SU-DHL-6 (cell line): ENCODE results near the gene MAPT.
A peak's percentile ranks its signal among the peaks of the same experiment; 100 is the strongest.

Experiments used
- CTCF ChIP-seq: fragments of 200-600 bp; sonication (generic); IDR thresholded peaks from one replicate; pipeline ENCODE4 v1.5.1; 2017; ENCODE audit warnings: antibody characterized with exemption, mild to moderate bottlenecking, low read length, moderate library complexity; ENCODE audit not compliant: insufficient read depth, poor library complexity, severe bottlenecking
- EZH2phosphoT487 ChIP-seq: fragments of 200-600 bp; sonication (generic), shearing (Covaris generic); conservative IDR thresholded peaks from 2 replicates; pipeline ENCODE4 v1.6.1; 2018; ENCODE audit warnings: mild to moderate bottlenecking, antibody characterized with exemption, low read length, moderate library complexity, mixed read lengths

GRCh38 chr17:46002311-46002972, 108.1 kb downstream of the MAPT start:
- TF ChIP-seq CTCF (peak; percentile 60), EZH2phosphoT487 (no peak)
